GM12873 (cell line): Measurements from ENCODE around the gene FANCI.

Experiments used
- CTCF ChIP-seq: IDR thresholded peaks from 2 replicates; pipeline ENCODE4 v1.5.1; 2012; ENCODE audit warnings: low read depth, mild to moderate bottlenecking, moderate library complexity, low read length, control low read depth; ENCODE audit not compliant: insufficient read depth; ENCODE audit errors: missing control alignments

Gene FANCI

GRCh38 chr15:89244574-89244903, 760 bp downstream of the FANCI start:
- TF ChIP-seq CTCF: no peak

- TF ChIP-seq CTCF: no peak
Observed at GRCh38 chr15:89247446-89247845, 3.7 kb downstream of the FANCI start.

- no peak for TF ChIP-seq CTCF
Observed at GRCh38 chr15:89248584-89248983, 4.8 kb downstream of the FANCI start.

GRCh38 chr15:89278307-89278706, 34.5 kb downstream of the FANCI start:
- TF ChIP-seq CTCF: no peak

GRCh38 chr15:89282631-89283030, 38.9 kb downstream of the FANCI start:
- no peak for TF ChIP-seq CTCF

GRCh38 chr15:89283201-89283600, 39.4 kb downstream of the FANCI start:
- TF ChIP-seq CTCF: no peak

GRCh38 chr15:89291934-89292438, 48.2 kb downstream of the FANCI start:
- TF ChIP-seq CTCF: no peak

GRCh38 chr15:89293012-89293411, 49.2 kb downstream of the FANCI start:
- TF ChIP-seq CTCF: no peak
